ENCODE measurements around the gene PCP4L1.

GRCh38 chr1:161274874-161275273, 16.3 kb downstream of the PCP4L1 start:
- TF ChIP-seq CTCF (IDR thresholded peaks at IDR 0.05) (no peak), POLR2A (IDR thresholded peaks at IDR 0.05) (no peak)
